Ascending aorta (tissue), 2 donors: Measurements from ENCODE around the gene CRKL. TPM values are rescaled to one million over a fixed set of nuclear protein-coding genes. Genes with fewer than 3 reads are reported as not detected.
"Not testable (repeated sequence)": the region's sequence is repeated elsewhere in the genome, so short reads cannot be mapped to it uniquely, and the experiment has no call there.

Experiments used
- DNase-seq, 2 donors: peaks; one replicate each; pipeline ENCODE4 v3.0.0-alpha.2; 2019; ENCODE audit warnings: low spot score in 2 of 2
- H3K27ac ChIP-seq, 2 donors: fragments of 200-600 bp; sonication (generic); one replicate each; pipeline ENCODE4 v1.5.1; 2016 to 2017; ENCODE audit warnings: mild to moderate bottlenecking in 1 of 2
- H3K27me3 ChIP-seq: fragments of 200-600 bp; sonication (generic); one replicate; pipeline ENCODE4 v1.5.1; 2017
- H3K36me3 ChIP-seq, 2 donors: fragments of 200-600 bp; sonication (generic); one replicate each; pipeline ENCODE4 v1.5.1; 2016
- H3K4me1 ChIP-seq, 2 donors: fragments of 200-600 bp; sonication (generic); one replicate each; pipeline ENCODE4 v1.5.1; 2016 to 2017; ENCODE audit warnings: mild to moderate bottlenecking in 1 of 2
- H3K4me3 ChIP-seq, 2 donors: fragments of 200-600 bp; sonication (generic); one replicate each; pipeline ENCODE4 v1.5.1; 2016 to 2017; ENCODE audit warnings: mild to moderate bottlenecking in 1 of 2
- H3K9me3 ChIP-seq, 2 donors: fragments of 200-600 bp; sonication (generic); one replicate each; pipeline ENCODE4 v1.5.1; 2016
- intact Hi-C: fragments of 100-400 bp; cut with DNase I; formaldehyde crosslinking; loops from one replicate; pipeline ENCODE4 v1.15.1; 2023
- total RNA-seq: library from RNA; depleted of rRNA; stranded (reverse); fragments of >200 nt; gene quantifications from one replicate; pipeline ENCODE4 v1.1.0, GENCODE V29; 2016
- TF ChIP-seq, protein P1 (sequence below), 3 experiments: fragments of 200-600 bp in 2 of 3; fragments of 450-650 bp in 1 of 3; sonication (generic) in 2 of 3; IDR thresholded peaks; one replicate each; pipeline ENCODE4 v1.5.1; 2016 to 2019; ENCODE audit warnings: antibody characterized with exemption in 3 of 3, mild to moderate bottlenecking in 1 of 3, moderate library complexity in 1 of 3

Gene CRKL
- total RNA-seq, 1 donor from 2014 or later, result 21.2 TPM

DNA sequence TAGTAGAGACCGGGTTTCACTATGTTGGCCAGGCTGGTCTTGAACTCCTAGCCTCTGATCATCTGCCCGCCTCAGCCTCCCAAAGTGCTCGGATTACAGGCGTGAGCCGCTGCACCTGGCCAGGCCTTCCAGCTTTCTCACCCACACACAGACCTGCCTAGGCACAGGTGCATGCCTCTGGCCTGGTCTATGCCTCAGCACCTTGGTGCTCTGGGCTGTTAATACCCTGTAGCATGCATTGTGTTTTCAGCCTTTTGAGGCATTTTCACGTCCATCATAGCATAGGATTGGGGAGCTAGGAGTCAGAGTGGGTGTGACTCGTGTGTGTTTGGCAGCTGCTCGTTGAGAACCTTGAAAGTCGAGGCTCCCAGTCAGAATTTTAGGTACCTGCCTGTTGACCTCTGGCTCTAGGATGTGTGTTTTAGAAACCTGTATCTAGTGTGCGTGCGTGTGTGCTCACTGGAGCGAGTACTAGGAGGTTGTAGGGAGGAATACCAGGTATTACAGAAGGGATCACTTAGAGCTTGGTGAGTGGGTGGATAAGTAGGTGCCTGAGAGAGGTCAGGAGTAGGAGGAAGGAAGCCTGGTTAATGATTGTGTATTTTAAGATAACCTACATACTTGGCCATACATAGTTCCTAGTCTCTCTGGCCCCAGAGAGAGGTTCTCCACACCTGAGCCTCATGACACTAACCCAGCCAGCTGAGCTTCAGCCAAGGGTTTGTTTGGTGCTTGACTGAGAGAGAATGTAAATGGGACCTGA is 20.0 kb downstream of the CRKL start:
- peaks cover 18 to 35% of the 10 kb centered on the region in 2 donors for H3K36me3 ChIP-seq

DNA sequence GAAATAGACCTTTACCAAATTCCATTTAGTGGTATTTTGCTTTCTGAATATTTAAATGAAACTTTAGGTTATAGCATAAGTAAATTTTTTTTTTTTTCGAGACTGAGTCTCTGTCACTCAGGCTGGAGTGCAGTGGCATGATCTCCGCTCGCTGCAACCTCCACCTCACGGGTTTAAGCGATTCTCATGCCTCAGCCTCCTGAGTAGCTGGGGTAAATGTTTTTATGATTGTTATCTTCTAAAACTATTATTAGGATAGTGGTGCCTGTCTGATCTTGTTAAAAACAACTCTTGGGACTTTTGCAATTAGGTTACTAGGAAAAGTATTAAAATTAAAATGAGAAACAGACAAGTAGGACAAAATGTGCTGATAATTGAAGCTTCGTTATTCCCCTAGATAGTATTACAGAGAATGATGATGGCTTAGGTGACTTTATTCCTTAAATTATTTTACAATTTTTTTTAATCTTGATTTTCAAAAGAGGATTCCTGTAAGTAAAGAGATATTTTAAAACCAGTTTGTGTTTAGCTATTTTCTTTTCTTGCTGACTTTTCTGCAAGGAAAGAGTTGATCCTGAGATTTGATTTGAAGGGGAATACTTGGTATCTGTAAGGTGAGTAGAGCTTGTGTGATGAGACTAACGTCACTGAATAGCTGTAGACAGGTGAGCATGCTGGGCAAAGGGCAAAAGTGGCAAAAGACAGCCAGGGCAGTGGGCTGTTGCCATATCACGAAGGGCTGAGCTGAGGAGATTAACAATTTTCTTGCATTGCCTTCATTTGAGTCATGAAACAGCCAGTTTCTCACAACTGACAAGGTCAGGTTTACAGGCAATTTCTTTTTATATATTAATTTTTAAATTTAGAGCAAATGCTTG is 20.8 kb downstream of the CRKL start:
- no peaks in the 10 kb centered on the region for H3K27me3 ChIP-seq
- intact Hi-C loops, result no loop called here
- peaks cover 5 to 18% of the 10 kb centered on the region in 2 donors for H3K4me1 ChIP-seq
- H3K4me3 ChIP-seq, result no peak overlapping the region
- DNase-seq, result no peak
- H3K27ac ChIP-seq, result no peak overlapping the region
- peaks cover 18 to 35% of the 10 kb centered on the region in 2 donors for H3K36me3 ChIP-seq
- TF ChIP-seq, protein P1, sequence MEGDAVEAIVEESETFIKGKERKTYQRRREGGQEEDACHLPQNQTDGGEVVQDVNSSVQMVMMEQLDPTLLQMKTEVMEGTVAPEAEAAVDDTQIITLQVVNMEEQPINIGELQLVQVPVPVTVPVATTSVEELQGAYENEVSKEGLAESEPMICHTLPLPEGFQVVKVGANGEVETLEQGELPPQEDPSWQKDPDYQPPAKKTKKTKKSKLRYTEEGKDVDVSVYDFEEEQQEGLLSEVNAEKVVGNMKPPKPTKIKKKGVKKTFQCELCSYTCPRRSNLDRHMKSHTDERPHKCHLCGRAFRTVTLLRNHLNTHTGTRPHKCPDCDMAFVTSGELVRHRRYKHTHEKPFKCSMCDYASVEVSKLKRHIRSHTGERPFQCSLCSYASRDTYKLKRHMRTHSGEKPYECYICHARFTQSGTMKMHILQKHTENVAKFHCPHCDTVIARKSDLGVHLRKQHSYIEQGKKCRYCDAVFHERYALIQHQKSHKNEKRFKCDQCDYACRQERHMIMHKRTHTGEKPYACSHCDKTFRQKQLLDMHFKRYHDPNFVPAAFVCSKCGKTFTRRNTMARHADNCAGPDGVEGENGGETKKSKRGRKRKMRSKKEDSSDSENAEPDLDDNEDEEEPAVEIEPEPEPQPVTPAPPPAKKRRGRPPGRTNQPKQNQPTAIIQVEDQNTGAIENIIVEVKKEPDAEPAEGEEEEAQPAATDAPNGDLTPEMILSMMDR (IDR thresholded peaks at IDR 0.05), result no peak
- no peaks in the 10 kb centered on the region for H3K9me3 ChIP-seq

More for the DNA sequence above, 20.0 kb downstream of the CRKL start:
- Histone ChIP-seq H3K4me1 (peaks cover 5 to 18% of the 10 kb centered on the region in 2 donors), H3K27me3 (no peaks in the 10 kb centered on the region), H3K9me3 (no peaks in the 10 kb centered on the region), H3K27ac (no peak overlapping the region), H3K4me3 (no peak overlapping the region)
- no peak for DNase-seq
- intact Hi-C loops, result no loop called here
- TF ChIP-seq, protein P1 (IDR thresholded peaks at IDR 0.05), result no peak

DNA sequence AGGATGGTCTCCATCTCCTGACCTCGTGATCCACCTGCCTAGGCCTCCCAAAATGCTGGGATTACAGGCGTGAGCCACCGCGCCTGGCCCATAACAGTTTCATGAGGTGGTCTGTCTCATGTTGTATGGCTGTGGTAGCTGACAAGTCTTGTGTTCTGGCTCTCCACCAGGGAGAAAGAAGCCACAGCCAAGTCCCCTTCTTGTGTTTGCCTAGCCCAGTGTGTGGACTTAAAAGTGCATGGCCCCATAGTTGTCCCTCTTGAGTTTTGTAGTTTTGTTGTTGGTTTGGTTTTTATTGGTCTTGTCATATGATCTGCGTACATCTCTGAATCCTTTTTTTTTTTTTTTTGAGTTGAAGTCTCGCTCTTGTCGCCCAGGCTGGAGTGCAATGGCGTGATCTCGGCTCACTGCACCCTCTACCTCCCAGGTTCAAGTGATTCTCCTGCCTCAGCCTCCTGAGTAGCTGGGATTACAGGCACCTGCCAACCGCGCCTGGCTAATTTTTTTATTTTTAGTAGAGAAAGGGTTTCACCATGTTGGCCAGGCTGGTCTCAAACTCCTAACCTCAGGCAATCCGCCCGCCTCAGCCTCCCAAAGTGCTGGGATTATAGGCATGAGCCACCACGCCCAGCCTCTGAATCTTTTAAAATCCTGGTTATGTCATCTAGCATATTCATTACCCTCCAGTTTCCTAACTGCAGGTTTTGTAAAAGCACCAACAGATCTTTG is 22.4 kb downstream of the CRKL start:
- peaks cover 5 to 24% of the 10 kb centered on the region in 2 donors for H3K4me1 ChIP-seq
- intact Hi-C loops, H3K27ac ChIP-seq, H3K4me3 ChIP-seq, DNase-seq, H3K27me3 ChIP-seq, H3K9me3 ChIP-seq: not testable (repeated sequence)
- peaks cover 12 to 27% of the 10 kb centered on the region in 2 donors for H3K36me3 ChIP-seq

DNA sequence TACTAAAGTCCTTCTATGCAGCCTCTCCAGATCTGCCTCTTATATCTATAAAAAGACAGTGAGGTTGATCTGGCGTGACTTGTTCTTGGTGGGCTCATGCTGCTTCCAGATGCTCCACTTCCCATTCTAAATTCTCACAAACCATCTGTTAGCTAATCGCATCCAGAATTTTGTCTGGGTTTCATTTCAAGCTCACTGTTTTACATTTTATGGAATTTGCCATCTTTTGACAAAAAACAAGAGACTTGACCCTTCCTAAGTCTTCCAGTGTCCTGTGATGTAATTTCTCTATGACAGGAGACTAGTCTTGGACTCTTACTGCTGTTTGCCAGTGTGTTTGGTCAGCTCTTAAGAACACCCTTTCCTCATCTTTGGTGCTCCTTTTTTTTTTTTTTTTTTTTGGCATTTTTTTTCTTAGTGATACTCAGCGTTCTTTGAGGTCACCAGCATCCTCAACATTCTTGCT is 23.0 kb downstream of the CRKL start:
- Histone ChIP-seq H3K4me1 (peaks cover 5 to 25% of the 10 kb centered on the region in 2 donors), H3K4me3 (no peak overlapping the region), H3K27me3 (no peaks in the 10 kb centered on the region), H3K27ac (no peak overlapping the region), H3K9me3 (no peaks in the 10 kb centered on the region), H3K36me3 (peaks cover 12 to 21% of the 10 kb centered on the region in 2 donors)
- TF ChIP-seq, protein P1 (IDR thresholded peaks at IDR 0.05), result no peak
- DNase-seq, result no peak
- intact Hi-C loops, result no loop called here

DNA sequence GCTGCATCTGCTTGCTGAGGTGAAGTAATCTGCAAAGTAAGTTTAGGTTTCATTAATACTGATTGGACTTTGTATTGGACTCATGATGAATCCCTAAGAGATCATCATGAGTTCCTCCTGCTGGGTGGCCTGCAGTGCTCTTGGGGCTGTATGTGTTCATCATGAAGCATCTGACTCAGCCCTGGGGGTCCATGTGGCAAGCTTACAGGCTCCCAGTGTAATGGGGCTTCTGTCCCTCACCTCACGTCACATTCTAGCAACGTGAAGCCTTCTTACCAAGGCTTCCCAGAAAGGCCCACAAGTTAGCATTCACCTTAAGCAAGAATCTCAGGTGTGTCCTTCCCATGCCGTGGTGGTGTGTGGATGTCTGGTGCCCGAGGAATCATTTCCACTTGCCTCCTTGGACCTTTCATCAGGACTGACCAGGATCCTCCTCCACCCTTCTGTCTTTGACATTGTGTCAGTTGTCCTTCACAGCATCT is 23.7 kb downstream of the CRKL start:
- TF ChIP-seq, protein P1 (IDR thresholded peaks at IDR 0.05), result no peak
- DNase-seq, result no peak
- Histone ChIP-seq H3K4me3 (no peak overlapping the region), H3K9me3 (no peaks in the 10 kb centered on the region), H3K27me3 (no peaks in the 10 kb centered on the region), H3K4me1 (peaks cover 5 to 31% of the 10 kb centered on the region in 2 donors), H3K27ac (no peak overlapping the region), H3K36me3 (peaks cover 10 to 14% of the 10 kb centered on the region in 2 donors)
- intact Hi-C loops, result no loop called here

DNA sequence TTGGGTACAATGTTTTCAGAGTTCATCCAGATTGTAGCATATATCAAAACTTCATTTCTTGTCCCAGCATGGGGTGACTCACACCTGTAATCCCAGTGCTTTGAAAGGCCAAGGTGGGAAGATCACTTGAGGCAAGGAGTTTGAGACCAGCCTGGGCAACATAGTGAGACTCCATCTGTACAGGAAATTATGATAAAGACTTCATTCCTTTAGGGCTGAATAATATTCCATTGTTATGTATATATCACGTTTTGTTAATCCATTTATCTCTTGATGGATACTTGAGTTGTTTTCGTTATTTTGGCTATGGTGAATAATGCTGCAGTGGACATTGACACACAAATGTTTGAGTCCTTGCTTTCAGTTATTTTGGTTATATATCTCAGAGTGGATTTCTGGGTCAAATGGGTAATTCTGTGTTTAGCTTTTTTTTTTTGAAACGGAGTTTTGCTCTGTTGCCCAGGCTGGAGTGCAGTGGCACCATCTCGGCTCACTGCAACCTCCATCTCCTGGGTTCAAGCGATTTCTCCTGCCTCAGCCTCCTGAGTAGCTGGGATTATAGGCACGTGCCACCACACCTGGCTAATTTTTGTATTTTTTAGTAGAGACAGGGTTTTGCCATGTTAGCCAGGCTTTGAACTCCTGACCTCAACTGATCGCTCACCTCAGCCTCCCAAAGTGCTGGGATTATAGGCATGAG is 25.1 kb downstream of the CRKL start:
- H3K27ac ChIP-seq, H3K9me3 ChIP-seq, intact Hi-C loops, H3K27me3 ChIP-seq, DNase-seq, H3K36me3 ChIP-seq, H3K4me3 ChIP-seq: not testable (repeated sequence)
- H3K4me1 ChIP-seq, result peaks cover 5 to 26% of the 10 kb centered on the region in 2 donors
